Activated gamma-delta T cell (primary cell): ENCODE data around the gene CCDC7.
"Not testable (repeated sequence)": the region's sequence is repeated elsewhere in the genome, so short reads cannot be mapped to it uniquely, and the experiment has no call there.

Experiments
- DNase-seq: peaks from one replicate; lab custom pipeline; 2025; lab: John Stamatoyannopoulos, UW

Gene CCDC7

DNA sequence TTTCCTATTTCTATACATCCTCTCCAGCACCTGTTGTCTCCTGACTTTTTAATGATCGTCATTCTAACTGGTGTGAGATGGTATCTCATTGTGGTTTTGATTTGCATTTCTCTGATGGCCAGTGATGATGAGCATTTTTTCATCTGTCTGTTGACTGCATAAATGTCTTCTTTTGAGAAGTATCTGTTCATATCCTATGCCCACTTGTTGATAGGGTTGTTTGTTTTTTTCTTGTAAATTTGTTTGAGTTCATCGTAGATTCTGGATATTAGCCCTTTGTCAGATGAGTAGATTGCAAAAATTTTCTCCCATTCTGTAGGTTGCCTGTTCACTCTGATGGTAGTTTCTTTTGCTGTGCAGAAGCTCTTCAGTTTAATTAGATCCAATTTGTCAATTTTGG is 253.7 kb downstream of the CCDC7 start:
- not testable (repeated sequence) for DNase-seq

DNA sequence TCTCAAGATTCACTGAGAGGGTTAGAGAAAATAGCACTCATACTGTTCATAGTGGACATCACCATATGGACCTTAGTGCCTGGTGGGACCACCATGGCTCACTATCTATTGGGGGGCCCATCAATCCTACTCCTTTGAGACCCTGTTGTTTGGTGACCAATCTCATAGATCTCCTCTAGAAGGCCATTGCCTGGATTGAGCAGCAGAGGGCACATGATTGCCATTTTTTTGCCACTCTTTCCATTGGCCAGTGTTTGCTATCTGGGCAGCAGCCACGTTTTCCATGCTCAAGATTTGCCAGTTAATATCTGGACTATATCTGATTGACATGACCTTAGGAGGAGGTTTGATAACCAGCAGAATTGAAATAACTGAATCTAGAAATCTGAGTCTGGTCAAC is 267.6 kb downstream of the CCDC7 start:
- DNase-seq = no peak

DNA sequence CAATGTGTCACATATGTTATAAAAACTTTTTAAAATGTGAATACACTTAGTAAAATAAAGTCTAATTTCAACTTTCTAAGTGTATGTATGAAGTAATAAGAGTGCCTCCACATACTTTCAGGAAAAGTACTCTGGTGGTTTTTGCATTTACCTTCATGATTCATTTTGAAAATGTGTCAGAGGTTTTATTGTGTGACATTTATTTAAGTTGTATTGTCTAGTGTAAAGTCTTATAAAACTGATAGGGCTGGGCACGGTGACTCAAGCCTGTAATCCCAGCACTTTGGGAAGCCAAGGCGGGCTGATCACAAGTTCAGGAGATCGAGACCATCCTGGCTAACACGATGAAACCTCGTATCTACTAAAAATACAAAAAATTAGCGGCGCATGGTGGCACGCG is 285.6 kb downstream of the CCDC7 start:
- no peak for DNase-seq

DNA sequence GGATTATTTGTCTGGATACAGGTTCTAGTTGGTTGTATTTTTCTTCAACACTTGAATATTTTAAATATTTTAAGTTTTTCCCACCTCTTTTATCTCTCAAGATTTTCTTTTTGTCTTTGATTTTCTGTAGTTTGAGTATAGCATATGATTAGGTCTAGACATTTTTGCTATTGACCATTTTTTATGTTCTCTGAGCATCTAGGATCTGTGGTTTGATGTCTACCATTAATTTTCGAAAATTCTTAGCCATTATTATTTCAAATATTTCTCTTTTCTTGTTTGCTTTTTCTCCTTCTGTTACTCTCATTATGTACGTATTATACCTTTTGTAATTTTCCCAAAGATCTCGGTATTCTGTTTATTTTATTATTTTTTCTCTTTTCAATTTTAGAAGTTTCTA is 293.0 kb downstream of the CCDC7 start:
- DNase-seq = no peak

DNA sequence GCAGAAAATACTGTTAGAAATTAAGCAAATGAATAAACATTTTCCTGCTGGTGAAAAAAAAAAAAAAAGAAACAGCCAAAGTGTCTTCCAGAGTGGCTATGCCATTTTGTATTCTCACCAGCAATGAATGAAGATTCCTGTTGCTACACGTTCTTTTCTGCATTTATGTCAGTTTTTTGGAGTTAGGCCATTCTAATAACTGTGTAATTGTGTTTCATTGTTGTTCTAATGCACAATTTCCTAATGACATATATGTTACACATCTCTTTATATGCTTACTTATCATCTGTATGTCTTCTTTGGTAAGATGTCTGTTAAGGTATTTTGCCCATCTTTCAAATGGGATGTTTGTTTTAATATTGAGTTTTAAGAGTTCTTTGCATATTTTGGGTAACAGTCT is 298.4 kb downstream of the CCDC7 start:
- no peak for DNase-seq

DNA sequence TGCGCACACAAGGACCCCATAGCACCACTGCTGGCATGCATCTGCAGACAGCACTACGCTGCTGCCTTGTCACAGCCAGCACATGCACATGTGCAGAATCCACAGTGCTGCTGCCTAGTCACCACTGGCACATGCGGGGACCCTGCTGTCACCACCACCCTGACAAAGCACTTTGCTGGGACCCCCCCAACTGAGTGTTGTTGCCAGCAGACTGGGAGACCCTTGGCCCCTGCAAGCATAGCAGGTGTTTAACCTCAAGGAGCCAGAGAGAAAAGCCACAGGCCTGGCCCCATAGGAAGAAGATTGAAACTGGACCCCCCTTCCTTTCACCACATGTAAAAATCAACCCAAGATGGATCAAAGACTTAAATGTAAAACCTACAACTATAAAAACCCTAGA is 300.9 kb downstream of the CCDC7 start:
- no peak for DNase-seq

DNA sequence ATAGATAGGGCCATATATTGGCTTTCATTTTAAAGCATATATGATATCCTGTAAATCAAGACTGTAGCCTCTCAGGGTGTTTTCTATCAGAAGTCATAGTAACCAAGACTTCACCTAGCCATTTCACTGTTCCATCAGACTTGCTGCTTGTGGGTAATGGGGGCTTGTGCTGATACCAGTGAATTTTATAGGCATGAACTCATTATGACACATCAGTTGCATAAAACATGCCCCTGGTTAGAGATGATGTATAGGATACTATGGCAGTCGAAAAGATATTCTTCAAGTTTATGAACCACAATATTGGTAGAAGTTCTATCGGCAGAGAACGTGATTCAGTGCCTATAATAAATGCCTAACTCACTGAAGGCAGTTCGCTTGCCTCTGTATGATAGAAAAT is 305.6 kb downstream of the CCDC7 start:
- no peak for DNase-seq

DNA sequence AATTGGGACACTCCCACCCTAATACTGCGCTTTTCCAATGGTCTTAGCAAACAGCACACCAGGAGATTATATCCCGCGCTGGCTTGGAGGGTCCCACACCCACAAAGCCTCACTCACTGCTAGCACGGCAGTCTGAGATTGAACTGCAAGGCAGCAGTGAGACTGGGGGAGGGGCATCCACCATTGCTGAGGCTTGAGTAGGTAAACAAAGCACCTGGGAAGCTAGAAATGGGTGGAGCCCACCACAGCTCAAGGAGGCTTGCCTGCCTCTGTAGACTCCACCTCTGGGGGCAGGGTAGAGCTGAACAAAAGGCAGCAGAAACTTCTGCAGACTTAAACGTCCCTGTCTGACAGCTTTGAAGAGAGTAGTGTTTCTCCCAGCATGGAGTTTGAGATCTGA is 309.0 kb downstream of the CCDC7 start:
- not testable (repeated sequence) for DNase-seq

DNA sequence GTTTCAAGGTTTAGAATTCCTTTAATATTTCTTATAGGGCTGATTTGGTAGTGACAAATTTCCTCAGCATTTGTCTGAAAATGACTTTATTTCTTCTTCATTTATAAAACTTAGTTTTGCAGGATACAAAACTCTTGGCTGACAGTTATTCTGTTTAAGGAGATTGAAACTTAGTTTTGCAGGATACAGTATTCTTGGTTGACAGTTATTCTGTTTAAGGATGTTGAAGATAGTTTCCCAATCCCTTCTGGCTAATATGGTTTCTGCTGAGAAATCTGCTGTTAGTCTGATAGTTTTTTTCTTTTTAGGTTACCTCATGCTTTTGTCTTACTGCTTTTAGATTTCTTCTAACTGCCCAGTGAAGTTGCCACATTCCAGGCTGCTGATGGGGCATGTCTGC is 325.3 kb downstream of the CCDC7 start:
- no peak for DNase-seq

DNA sequence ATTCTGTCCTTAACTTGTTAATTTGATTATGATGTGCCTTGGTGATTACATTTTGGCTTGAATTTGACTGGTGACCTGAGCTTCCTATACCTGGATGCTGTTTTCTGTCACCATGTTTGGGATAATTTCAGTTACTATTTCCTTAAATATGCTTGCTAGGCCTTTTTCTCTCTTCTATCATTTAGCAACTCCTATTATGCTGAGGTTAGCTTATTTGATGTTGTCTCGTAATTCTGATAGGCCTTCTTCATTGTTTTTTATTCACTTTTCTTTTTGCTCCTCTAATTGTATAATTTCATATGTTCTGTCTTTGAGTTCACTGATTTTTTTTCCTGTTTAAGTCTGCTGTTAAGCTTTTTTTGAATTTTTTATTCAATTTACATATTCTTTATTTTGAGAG is 327.2 kb downstream of the CCDC7 start:
- no peak for DNase-seq

DNA sequence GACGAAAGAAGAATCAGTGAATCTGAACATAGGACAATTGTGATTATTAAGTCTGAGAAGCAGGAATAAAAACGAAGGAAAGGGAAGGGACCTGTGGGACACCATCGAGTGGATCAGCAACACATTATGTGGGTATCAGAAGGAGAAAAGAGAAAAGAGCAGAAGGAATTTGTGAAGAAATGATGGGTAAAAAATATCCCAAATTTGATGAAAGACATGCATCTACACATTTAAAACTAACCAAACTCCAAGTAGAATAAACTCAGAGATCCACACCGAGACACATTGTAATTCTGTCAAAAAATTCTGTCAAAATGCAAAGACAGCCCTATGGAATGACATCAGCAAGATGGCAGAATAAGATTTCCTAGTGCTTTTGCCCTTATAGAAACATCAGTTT is 341.0 kb downstream of the CCDC7 start:
- DNase-seq = no peak

DNA sequence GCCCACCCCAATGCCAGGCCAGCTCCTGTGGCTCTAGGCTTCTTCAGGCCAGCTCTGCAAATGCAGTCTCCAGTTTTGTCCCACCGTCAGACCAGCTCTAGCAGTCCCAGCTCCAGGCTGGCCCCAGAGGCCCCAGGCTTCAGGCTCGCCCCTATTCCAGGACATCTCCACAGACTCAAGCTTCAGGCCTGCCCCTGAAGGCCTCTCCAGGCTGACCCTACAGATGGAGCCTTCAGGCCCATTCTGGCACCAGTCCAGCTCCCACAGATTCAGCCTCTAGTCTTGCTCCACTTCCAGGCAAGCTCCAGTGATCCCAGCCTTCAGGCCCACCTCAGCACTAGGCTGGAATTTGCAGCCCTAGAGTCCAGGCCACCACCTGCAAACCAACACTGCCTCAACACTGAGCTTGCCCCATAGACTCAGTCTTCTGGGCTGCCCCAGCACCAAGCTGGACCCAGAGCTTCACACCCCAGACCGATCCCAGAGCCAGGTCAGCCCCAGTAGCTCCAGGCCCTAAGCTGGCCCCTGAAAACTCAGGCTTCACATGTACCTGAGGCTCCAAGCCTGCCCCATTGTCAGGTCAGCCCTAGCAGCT is 341.8 kb downstream of the CCDC7 start:
- no peak for DNase-seq

DNA sequence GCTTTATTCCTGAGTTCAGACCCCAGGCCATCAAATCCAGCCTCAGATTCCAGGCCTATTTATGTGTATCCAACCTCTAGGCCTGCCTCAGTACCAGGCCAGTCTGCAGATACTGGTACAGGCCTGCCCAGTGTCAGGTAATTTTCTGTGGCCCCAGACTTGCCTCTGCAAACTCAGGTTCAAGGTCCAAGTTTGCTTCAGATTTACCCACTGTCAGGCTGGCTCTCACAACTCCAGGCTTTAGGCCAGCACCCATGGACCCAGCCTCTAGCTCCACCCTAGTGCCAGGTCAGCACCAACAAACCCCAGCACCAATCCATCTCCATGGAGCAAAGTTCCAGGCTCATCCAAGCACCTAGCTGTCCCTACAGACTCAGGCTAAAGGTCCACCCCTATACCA is 342.4 kb downstream of the CCDC7 start:
- no peak for DNase-seq

DNA sequence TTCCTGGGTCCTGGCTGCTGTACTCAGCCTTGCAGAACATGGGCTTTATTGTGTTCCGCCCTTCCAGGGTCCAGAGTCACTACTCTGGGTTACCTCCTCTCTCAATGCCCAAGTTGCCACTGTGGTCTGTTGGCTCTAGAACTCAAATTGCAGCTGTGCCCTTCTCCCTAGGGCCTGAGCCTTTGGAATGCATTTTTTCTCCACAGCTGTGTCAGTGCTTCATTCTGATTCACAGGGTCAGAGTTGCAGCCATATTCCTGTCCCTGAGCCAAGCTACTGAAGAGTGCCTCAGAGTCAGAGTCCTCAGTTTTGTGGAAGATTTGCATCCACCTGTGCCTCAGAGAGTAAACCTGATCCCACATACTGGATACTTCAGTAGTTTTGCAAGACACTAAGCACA is 344.5 kb downstream of the CCDC7 start:
- DNase-seq = no peak

DNA sequence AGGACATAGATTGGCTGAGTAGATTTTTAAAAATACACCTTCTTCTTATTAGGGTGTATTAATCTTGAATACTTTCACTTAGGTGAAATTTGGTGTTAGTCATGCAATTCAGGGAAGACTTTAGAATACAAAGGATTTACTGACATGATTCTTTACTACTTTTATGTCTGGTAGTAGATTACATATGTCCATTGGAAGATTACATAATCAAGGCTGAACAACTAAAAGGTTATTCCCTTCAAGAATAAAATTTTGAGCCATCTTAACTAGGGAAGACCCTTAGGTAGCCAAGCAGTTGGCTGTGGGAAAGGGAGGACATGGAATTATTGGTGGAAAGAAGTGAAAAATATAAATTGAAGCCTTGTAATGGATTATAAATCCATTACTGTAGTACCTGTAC is 347.1 kb downstream of the CCDC7 start:
- DNase-seq = no peak

DNA sequence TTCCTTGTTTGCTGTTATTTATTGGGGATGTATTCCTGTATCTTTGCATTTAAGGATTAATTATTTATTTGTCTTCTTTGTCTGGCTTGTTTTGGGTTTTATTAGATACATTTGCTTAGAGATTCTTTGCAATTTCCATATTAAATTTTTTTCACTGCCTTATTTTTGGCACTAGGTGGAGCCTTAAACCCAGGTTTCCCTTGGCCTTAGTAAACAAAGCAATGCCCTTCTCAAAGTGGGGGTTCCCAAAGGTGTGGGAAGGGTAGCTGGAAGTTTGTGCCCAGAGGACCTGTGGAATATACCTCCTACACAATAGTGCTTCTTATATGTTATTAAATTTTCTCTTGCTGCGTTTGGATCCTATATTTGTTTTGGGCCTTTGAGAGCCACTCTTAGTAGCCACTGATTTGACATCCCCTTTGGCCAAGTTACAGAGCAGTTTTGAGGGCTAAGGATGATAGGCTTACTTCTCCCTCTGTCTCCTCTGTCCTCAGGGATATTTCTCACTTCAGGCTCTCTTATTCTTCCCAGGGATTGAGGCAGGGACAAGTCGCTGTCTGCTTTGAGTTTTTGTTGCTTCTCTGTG is 349.8 kb downstream of the CCDC7 start:
- DNase-seq = no peak

DNA sequence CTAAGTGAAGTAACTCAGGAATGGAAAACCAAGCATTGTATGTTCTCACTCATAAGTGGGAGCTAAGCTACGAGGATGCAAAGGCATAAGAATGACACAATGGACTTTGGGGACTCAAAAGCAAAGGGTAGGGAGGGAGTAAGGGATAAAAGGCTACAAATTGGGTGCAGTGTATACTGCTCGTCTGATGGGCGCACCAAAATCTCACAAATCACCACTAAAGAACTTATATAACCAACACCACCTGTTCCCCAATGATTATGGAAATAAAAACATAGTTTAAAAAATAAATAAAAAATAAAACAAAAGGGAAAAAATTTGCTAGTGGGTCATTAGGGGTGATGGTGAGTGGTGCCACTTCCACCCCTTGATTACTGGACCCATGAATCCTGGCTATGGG is 351.5 kb downstream of the CCDC7 start:
- not testable (repeated sequence) for DNase-seq

DNA sequence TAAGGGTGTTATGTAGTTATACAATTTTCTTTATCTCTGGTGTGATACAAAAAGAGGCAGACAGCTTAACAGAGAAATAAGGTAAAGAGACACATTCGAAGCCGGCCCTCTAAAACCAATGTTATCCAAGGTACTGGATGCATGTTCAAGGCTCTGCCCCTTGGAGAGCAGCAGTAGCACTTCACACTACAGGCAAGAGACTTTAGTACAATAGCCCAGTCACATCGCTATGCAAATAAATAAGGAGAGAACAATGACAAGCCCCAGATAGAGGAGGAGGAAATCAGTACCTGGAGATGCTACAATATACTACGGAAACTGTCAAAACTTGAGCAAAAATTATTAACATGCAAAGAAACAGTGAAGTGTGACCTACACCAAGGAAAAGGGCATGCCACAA is 401.0 kb downstream of the CCDC7 start:
- DNase-seq = no peak

DNA sequence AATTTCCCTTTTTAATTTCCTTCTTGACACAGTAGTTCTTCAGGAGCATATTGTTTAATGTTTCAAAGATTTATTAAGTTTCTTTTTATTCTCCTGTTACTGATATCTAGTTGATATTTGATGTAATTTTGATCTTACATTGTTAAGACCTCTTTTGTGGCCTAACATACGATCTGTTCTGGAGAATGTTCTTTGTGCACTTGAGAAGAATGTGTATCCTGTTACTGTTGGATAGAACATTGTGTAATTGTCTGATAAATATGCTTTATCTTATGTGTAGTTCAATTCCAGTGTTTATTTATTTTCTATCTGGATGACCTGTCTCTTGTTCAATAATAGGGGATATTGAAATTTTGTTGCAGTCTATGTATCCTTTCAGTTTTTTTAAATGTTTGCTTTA is 405.4 kb downstream of the CCDC7 start:
- DNase-seq = no peak

DNA sequence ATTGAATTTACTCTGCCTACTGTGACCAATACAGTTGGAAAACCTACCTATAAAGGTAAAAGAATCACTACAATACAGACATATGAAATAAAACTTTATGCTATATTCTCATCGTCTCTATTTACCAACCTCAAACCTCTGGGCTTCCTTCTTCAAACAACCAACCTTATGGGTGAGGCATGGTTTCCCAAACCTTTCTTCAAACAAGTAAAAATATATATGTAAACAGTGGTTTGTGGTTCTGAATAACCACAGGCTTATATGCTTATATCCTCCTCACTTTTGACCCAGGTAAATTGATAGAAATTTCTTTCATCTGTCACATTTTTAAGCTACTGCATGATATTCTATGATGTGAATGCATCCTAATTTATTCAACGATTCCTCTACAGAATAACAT is 408.5 kb downstream of the CCDC7 start:
- DNase-seq = no peak

DNA sequence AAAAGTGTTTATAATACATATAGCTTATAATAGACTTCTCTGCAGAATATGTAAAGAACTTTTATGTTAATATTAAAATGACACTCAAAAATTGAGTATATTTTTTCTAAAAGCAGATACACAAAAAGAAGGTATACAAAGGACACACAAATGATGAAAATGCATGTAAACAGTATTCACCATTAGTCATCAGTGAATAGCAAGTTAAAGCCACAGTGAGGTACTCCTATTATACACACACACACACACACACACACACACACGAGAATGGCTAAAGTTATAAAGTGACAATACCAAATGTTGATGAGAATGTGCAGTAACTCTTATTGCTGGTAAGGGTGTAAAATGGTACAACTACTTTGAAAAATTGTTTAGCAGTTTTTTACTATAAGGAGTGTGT is 419.2 kb downstream of the CCDC7 start:
- DNase-seq = no peak

DNA sequence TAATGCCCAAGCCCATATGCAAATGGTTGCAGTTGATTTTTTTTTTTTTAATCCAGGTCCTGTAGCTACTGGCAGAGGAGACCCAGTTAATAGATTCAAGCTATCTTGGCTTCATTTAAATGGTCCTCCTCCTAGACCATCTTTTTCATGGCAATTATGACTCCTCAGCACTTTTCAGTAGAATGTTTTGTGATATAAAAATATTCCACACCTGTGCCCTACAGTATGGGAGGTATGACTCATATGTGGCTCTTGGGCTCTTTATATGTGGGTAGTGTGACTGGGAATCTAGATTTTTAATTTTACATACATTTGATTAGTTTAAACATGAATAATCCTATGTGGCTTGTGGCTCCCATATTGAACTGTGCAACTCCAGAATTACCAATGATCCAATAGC is 432.0 kb downstream of the CCDC7 start:
- no peak for DNase-seq

DNA sequence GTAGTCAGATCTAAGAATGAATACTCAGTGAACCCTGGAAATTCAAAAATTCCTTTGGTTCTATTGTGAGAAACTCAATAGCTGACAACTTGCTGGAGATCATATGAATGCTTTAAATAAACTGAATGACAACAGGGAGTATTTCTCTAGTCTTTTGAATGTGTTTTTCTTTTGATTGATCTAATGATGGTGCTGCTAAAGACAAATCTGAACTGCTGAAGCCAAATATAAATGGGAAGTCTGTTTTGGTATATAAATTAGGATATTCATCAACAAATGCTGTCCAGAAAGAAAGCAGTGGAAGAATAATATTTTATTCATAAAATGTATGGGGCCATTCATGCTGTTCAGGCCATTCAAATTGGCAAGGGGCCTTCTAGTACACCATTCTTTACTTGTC is 432.7 kb downstream of the CCDC7 start:
- no peak for DNase-seq

DNA sequence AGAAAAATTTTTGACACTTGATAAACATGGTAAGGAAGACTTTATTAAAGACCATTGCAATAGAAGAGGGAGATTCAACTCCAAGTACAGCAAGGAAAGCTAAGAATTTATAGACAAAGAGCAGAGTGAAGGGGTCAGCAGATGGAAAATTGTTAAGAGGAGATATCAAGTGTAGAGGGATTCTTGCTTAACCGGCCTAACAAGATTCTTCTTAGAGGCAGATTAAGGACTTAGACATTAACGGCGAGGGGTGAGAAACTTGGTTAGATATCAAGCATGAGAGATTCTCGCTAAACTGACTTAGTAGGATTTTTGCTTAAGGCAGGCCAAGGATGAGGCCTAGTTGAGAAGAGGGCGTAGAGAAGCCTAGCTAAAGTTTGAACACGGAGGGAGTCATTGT is 436.1 kb downstream of the CCDC7 start:
- DNase-seq = no peak
